Measurements from ENCODE around the gene JOSD1. TPM values are rescaled to one million over a fixed set of nuclear protein-coding genes. Genes with fewer than 3 reads are reported as not detected.

JOSD1 gene
- total and polyA plus RNA-seq, 2 donors (not counting 3 experiments of a cell fraction or from before 2014, with no cell fraction given) = 61.7 to 73.1 TPM

- Histone ChIP-seq H3K9me3 (replicated peaks; ENCODE audit: control insufficient read depth, insufficient read depth, low read length) (no peaks in the 10 kb centered on the region), H4K20me1 (replicated peaks; ENCODE audit: control insufficient read depth, extremely low read depth, insufficient read depth, low read length) (no peaks in the 10 kb centered on the region), H3K4me2 (ENCODE audit: insufficient read depth, low read length) (no peak overlapping the region), H3K27ac (ENCODE audit: insufficient read depth, low read depth, low read length) (no peak overlapping the region), H2AFZ (ENCODE audit: low read depth, low read length) (no peak overlapping the region), H3K9me1 (replicated peaks; ENCODE audit: control insufficient read depth, extremely low read depth, insufficient read depth, low read length) (no peaks in the 10 kb centered on the region), H3K27me3 (ENCODE audit: control insufficient read depth in 2 of 2, insufficient read depth in 2 of 2, low read length in 2 of 2) (no peaks in the 10 kb centered on the region), H3K36me3 (ENCODE audit: control insufficient read depth in 2 of 2, extremely low read depth in 1 of 2, insufficient read depth in 2 of 2, low read length in 2 of 2) (peaks cover 14 to 57% of the 10 kb centered on the region in 2 experiments), H3K4me3 (replicated peaks in 1 of 3; ENCODE audit: insufficient read depth in 1 of 3, low read depth in 1 of 3, low read length in 3 of 3) (no peak overlapping the region), H3K4me1 (ENCODE audit: control insufficient read depth, extremely low read depth, insufficient read depth, low read length) (no peaks in the 10 kb centered on the region), H3K9ac (replicated peaks; ENCODE audit: extremely low read depth, insufficient read depth, low read length) (no peak overlapping the region), H3K79me2 (ENCODE audit: control insufficient read depth, insufficient read depth, low read length) (no peaks in the 10 kb centered on the region)
- dilution Hi-C loops (cut with MboI; ENCODE audit: extremely low pct_ligation_motif_present, low sequenced_read_pairs) (no loop called here), intact Hi-C loops (cut with micrococcal nuclease) (no loop called here)
- FAIRE-seq = no peak
- TF ChIP-seq GATA2 (IDR thresholded peaks at IDR 0.05; ENCODE audit: insufficient read depth, insufficient read length, low read depth, low read length) = no peak
- TF ChIP-seq FOS (IDR thresholded peaks at IDR 0.05; ENCODE audit: borderline replicate concordance, insufficient read depth, low read length) = no peak
- ChIA-PET CTCF (interaction anchor here (0.6 to 1.7 kb wide), 5 partner anchors 17 to 201 kb away, joined by 3 to 9 read pairs (median 5); partner anchors contain the start of gene GTPBP1), POLR2A (no interaction called here)
- no peak for DNase-seq (ENCODE audit: low read depth, low spot score)
- BruUV-seq (replicated peaks) = no TSS peak
These were observed 25.3 kb upstream of the JOSD1 start for GRCh38 chr22:38725900-38726655.

GRCh38 chr22:38724926-38725571 lies 24.3 kb upstream of the JOSD1 start:
- Histone ChIP-seq H4K20me1 (replicated peaks; ENCODE audit: control insufficient read depth, extremely low read depth, insufficient read depth, low read length) (no peaks in the 10 kb centered on the region), H3K36me3 (ENCODE audit: control insufficient read depth in 2 of 2, extremely low read depth in 1 of 2, insufficient read depth in 2 of 2, low read length in 2 of 2) (peaks cover 13 to 53% of the 10 kb centered on the region in 2 experiments), H3K27me3 (ENCODE audit: control insufficient read depth in 2 of 2, insufficient read depth in 2 of 2, low read length in 2 of 2) (no peaks in the 10 kb centered on the region), H3K9me1 (replicated peaks; ENCODE audit: control insufficient read depth, extremely low read depth, insufficient read depth, low read length) (no peaks in the 10 kb centered on the region), H3K27ac (ENCODE audit: insufficient read depth, low read depth, low read length) (no peak overlapping the region), H2AFZ (ENCODE audit: low read depth, low read length) (no peak overlapping the region), H3K9me3 (replicated peaks; ENCODE audit: control insufficient read depth, insufficient read depth, low read length) (no peaks in the 10 kb centered on the region), H3K4me2 (ENCODE audit: insufficient read depth, low read length) (no peak overlapping the region), H3K9ac (replicated peaks; ENCODE audit: extremely low read depth, insufficient read depth, low read length) (no peak overlapping the region), H3K79me2 (ENCODE audit: control insufficient read depth, insufficient read depth, low read length) (no peaks in the 10 kb centered on the region), H3K4me3 (replicated peaks in 1 of 3; ENCODE audit: insufficient read depth in 1 of 3, low read depth in 1 of 3, low read length in 3 of 3) (no peak overlapping the region), H3K4me1 (ENCODE audit: control insufficient read depth, extremely low read depth, insufficient read depth, low read length) (no peaks in the 10 kb centered on the region)
- ChIA-PET POLR2A (no interaction called here), CTCF (interaction anchor here (0.6 to 1.7 kb wide), 19 partner anchors 9 to 673 kb away, joined by 3 to 19 read pairs (median 6); partner anchors contain the start of genes GTPBP1 and TOMM22)
- dilution Hi-C loops (cut with MboI; ENCODE audit: extremely low pct_ligation_motif_present, low sequenced_read_pairs) = no loop called here
- intact Hi-C loops (cut with micrococcal nuclease) = no loop called here
- no TSS peak for BruUV-seq (replicated peaks)
- TF ChIP-seq MAX (IDR thresholded peaks at IDR 0.05; ENCODE audit: insufficient read depth, insufficient read length) (no peak), CTCF (IDR thresholded peaks at IDR 0.05; ENCODE audit: extremely low read depth in 1 of 2, insufficient read depth in 1 of 2, low read depth in 1 of 2, low read length in 2 of 2) (peak; percentile 61 to 65), MYC (IDR thresholded peaks at IDR 0.05; ENCODE audit: low read depth, low read length) (no peak)
- DNase-seq (ENCODE audit: low read depth, low spot score) (peak; percentile 50), FAIRE-seq (peak; percentile 81)
